Mesendoderm (in vitro differentiated cells): ENCODE results near the gene SLC49A3.

ENCODE experiments used
- DNase-seq: peaks from one replicate; pipeline ENCODE4 v3.0.0; 2013
- H2AK5ac ChIP-seq: 2 replicates; pipeline ENCODE4 v1.6.1; 2013; ENCODE audit warnings: low read length, inconsistent platforms
- H2BK120ac ChIP-seq: 2 replicates; pipeline ENCODE4 v1.6.1; 2013; ENCODE audit warnings: low read depth, mild to moderate bottlenecking, low read length, moderate library complexity, mixed read lengths
- H2BK15ac ChIP-seq: replicated peaks from 2 replicates; pipeline ENCODE4 v1.6.1; 2013; ENCODE audit warnings: low read depth, mild to moderate bottlenecking, moderate library complexity
- H2BK5ac ChIP-seq: 2 replicates; pipeline ENCODE4 v1.6.1; 2013; ENCODE audit warnings: low read length, inconsistent platforms
- H3K18ac ChIP-seq: 2 replicates; pipeline ENCODE4 v1.6.1; 2013; ENCODE audit warnings: mild to moderate bottlenecking, low read length, mixed read lengths
- H3K23ac ChIP-seq: one replicate; pipeline ENCODE4 v1.6.1; 2013; ENCODE audit warnings: low read length
- H3K27ac ChIP-seq: 2 replicates; pipeline ENCODE4 v1.5.1; 2013; ENCODE audit warnings: low read depth, mild to moderate bottlenecking, inconsistent platforms, low read length, moderate library complexity
- H3K27me3 ChIP-seq: 2 replicates; pipeline ENCODE4 v1.6.1; 2013; ENCODE audit warnings: low read length, control low read depth, mild to moderate bottlenecking, inconsistent platforms; ENCODE audit not compliant: insufficient read depth, poor library complexity
- H3K36me3 ChIP-seq: 2 replicates; pipeline ENCODE4 v1.6.1; 2013; ENCODE audit warnings: low read length, inconsistent platforms; ENCODE audit not compliant: control insufficient read depth, insufficient read depth
- H3K4ac ChIP-seq: one replicate; pipeline ENCODE4 v1.6.1; 2013; ENCODE audit warnings: low read depth, mild to moderate bottlenecking, low read length, moderate library complexity
- H3K4me1 ChIP-seq: 2 replicates; pipeline ENCODE4 v1.6.1; 2013; ENCODE audit warnings: low read depth, low read length, inconsistent platforms; ENCODE audit not compliant: control insufficient read depth
- H3K4me2 ChIP-seq: 2 replicates; pipeline ENCODE4 v1.6.1; 2013; ENCODE audit warnings: low read length
- H3K4me3 ChIP-seq: 2 replicates; pipeline ENCODE4 v1.5.1; 2013; ENCODE audit warnings: mild to moderate bottlenecking, low read length
- H3K56ac ChIP-seq: one replicate; pipeline ENCODE4 v1.6.1; 2013; ENCODE audit warnings: low read length
- H3K79me1 ChIP-seq: 2 replicates; pipeline ENCODE4 v1.6.1; 2013; ENCODE audit warnings: low read length, inconsistent platforms
- H3K79me2 ChIP-seq: 2 replicates; pipeline ENCODE4 v1.6.1; 2013; ENCODE audit warnings: mild to moderate bottlenecking, low read length; ENCODE audit not compliant: control insufficient read depth, insufficient read depth
- H3K9ac ChIP-seq: 2 replicates; pipeline ENCODE4 v1.6.1; 2013; ENCODE audit warnings: low read length, inconsistent platforms
- H4K5ac ChIP-seq: one replicate; pipeline ENCODE4 v1.6.1; 2013; ENCODE audit warnings: low read length
- H4K8ac ChIP-seq: one replicate; pipeline ENCODE4 v1.6.1; 2013; ENCODE audit warnings: low read depth, mild to moderate bottlenecking, control low read depth, low read length, moderate library complexity
- WGBS: extraction: QIAGEN DNeasy Blood & Tissue Kit; methylation state at CpG from one replicate; pipeline ENCODE4 v1.1.7; 2013; ENCODE audit warnings: low lambda C conversion rate, missing lambda C conversion rate; ENCODE audit not compliant: insufficient coverage; ENCODE audit errors: extremely low coverage; 5-methylcytosine and 5-hydroxymethylcytosine counted together

SLC49A3 gene

GRCh38 chr4:729336-730315, 40.7 kb upstream of the SLC49A3 start:
- Histone ChIP-seq H3K36me3 (peaks cover 9% of the 10 kb centered on the region), H3K4me1 (no peaks in the 10 kb centered on the region), H3K27ac (no peak overlapping the region), H3K79me2 (peaks cover 27% of the 10 kb centered on the region), H2AK5ac (no peak overlapping the region), H3K79me1 (peaks cover 16% of the 10 kb centered on the region), H2BK5ac (no peak overlapping the region), H3K9ac (no peak overlapping the region), H4K5ac (no peak overlapping the region), H2BK120ac (no peak overlapping the region), H3K4ac (no peak overlapping the region), H3K27me3 (no peaks in the 10 kb centered on the region), H3K23ac (no peak overlapping the region), H3K18ac (no peak overlapping the region), H3K56ac (no peak overlapping the region), H2BK15ac (no peak overlapping the region), H4K8ac (no peak overlapping the region), H3K4me2 (no peak overlapping the region), H3K4me3 (no peak overlapping the region)
- no peak for DNase-seq
- WGBS: no CpG with 5 or more reads among the region's 20 CpGs

GRCh38 chr4:727576-727975, 38.6 kb upstream of the SLC49A3 start:
- Histone ChIP-seq H3K23ac (no peak overlapping the region), H4K5ac (no peak overlapping the region), H3K4me3 (no peak overlapping the region), H3K36me3 (peaks cover 2% of the 10 kb centered on the region), H2BK15ac (no peak overlapping the region), H2BK5ac (no peak overlapping the region), H3K27me3 (no peaks in the 10 kb centered on the region), H3K79me2 (peaks cover 41% of the 10 kb centered on the region), H3K9ac (no peak overlapping the region), H3K18ac (no peak overlapping the region), H3K79me1 (peaks cover 23% of the 10 kb centered on the region), H2AK5ac (no peak overlapping the region), H3K27ac (no peak overlapping the region), H3K4ac (no peak overlapping the region), H3K4me1 (no peaks in the 10 kb centered on the region), H4K8ac (no peak overlapping the region), H3K4me2 (no peak overlapping the region), H2BK120ac (no peak overlapping the region), H3K56ac (no peak overlapping the region)
- no CpG with 5 or more reads among the region's 6 CpGs for WGBS
- no peak for DNase-seq

GRCh38 chr4:726838-727237, 37.9 kb upstream of the SLC49A3 start:
- H3K27me3 ChIP-seq: no peaks in the 10 kb centered on the region
- H3K79me1 ChIP-seq: peaks cover 27% of the 10 kb centered on the region
- peaks cover 3% of the 10 kb centered on the region for H3K36me3 ChIP-seq
- no peak overlapping the region for H3K18ac ChIP-seq
- H3K27ac ChIP-seq: no peak overlapping the region
- no peak overlapping the region for H2BK120ac ChIP-seq
- no peak overlapping the region for H3K56ac ChIP-seq
- H3K4ac ChIP-seq: no peak overlapping the region
- H2AK5ac ChIP-seq: no peak overlapping the region
- no peak for DNase-seq
- no peak overlapping the region for H4K5ac ChIP-seq
- no peaks in the 10 kb centered on the region for H3K4me1 ChIP-seq
- no peak overlapping the region for H4K8ac ChIP-seq
- no peak overlapping the region for H3K4me3 ChIP-seq
- H3K9ac ChIP-seq: no peak overlapping the region
- H3K79me2 ChIP-seq: peaks cover 45% of the 10 kb centered on the region
- no CpG with 5 or more reads among the region's 17 CpGs for WGBS
- no peak overlapping the region for H2BK15ac ChIP-seq
- no peak overlapping the region for H2BK5ac ChIP-seq
- no peak overlapping the region for H3K4me2 ChIP-seq
- no peak overlapping the region for H3K23ac ChIP-seq

- Histone ChIP-seq H3K4me3 (no peak overlapping the region), H3K18ac (no peak overlapping the region), H2BK15ac (no peak overlapping the region), H3K4ac (no peak overlapping the region), H2BK5ac (no peak overlapping the region), H3K79me2 (peaks cover 50% of the 10 kb centered on the region), H3K36me3 (peaks cover 3% of the 10 kb centered on the region), H3K27me3 (no peaks in the 10 kb centered on the region), H3K4me1 (no peaks in the 10 kb centered on the region), H2AK5ac (no peak overlapping the region), H3K9ac (no peak overlapping the region), H3K23ac (no peak overlapping the region), H3K4me2 (no peak overlapping the region), H4K5ac (no peak overlapping the region), H2BK120ac (no peak overlapping the region), H3K27ac (no peak overlapping the region), H3K79me1 (peaks cover 29% of the 10 kb centered on the region), H3K56ac (no peak overlapping the region), H4K8ac (no peak overlapping the region)
- no peak for DNase-seq
- WGBS: no CpG with 5 or more reads among the region's 16 CpGs
These were observed 37.4 kb upstream of the SLC49A3 start for GRCh38 chr4:726235-726787.

- no peak overlapping the region for H3K9ac ChIP-seq
- peaks cover 2% of the 10 kb centered on the region for H3K36me3 ChIP-seq
- no peaks in the 10 kb centered on the region for H3K27me3 ChIP-seq
- no peak overlapping the region for H3K4me3 ChIP-seq
- H3K79me2 ChIP-seq: peaks cover 57% of the 10 kb centered on the region
- H3K56ac ChIP-seq: no peak overlapping the region
- no peaks in the 10 kb centered on the region for H3K4me1 ChIP-seq
- no peak overlapping the region for H4K8ac ChIP-seq
- H3K4me2 ChIP-seq: no peak overlapping the region
- H3K23ac ChIP-seq: no peak overlapping the region
- H3K79me1 ChIP-seq: peaks cover 34% of the 10 kb centered on the region
- no peak overlapping the region for H2BK5ac ChIP-seq
- no peak for DNase-seq
- no CpG with 5 or more reads among the region's 41 CpGs for WGBS
- no peak overlapping the region for H4K5ac ChIP-seq
- H2AK5ac ChIP-seq: no peak overlapping the region
- H2BK120ac ChIP-seq: no peak overlapping the region
- no peak overlapping the region for H3K18ac ChIP-seq
- no peak overlapping the region for H2BK15ac ChIP-seq
- no peak overlapping the region for H3K27ac ChIP-seq
- H3K4ac ChIP-seq: no peak overlapping the region
These were observed 36.7 kb upstream of the SLC49A3 start for GRCh38 chr4:725391-726234.
